ENCODE data around the gene YWHAH. TPM values are rescaled to one million over a fixed set of nuclear protein-coding genes. Genes with fewer than 3 reads are reported as not detected.

Gene YWHAH
- total RNA-seq, 2 donors from 2014 or later, result 47.9 to 92.0 TPM

GRCh38 chr22:31899669-31900068 lies 44.7 kb upstream of the YWHAH start:
- Histone ChIP-seq H3K4me1 (no peaks in the 10 kb centered on the region), H3K9me3 (no peaks in the 10 kb centered on the region), H3K27me3 (no peaks in the 10 kb centered on the region), H3K27ac (no peak overlapping the region), H3K4me3 (no peak overlapping the region), H3K36me3 (peaks cover 55% of the 10 kb centered on the region)
- no peak for DNase-seq (ENCODE audit: low spot score)
- no peak for TF ChIP-seq CTCF (IDR thresholded peaks at IDR 0.05)

- Histone ChIP-seq H3K9me3 (no peaks in the 10 kb centered on the region), H3K4me3 (no peak overlapping the region), H3K27ac (no peak overlapping the region), H3K4me1 (no peaks in the 10 kb centered on the region), H3K27me3 (no peaks in the 10 kb centered on the region), H3K36me3 (peaks cover 58% of the 10 kb centered on the region)
- no peak for DNase-seq (ENCODE audit: low spot score)
- TF ChIP-seq CTCF (IDR thresholded peaks at IDR 0.05), result no peak
Measured at GRCh38 chr22:31901388-31902137, 42.8 kb upstream of the YWHAH start.

GRCh38 chr22:31904651-31905050 lies 39.7 kb upstream of the YWHAH start:
- no peak overlapping the region for H3K27ac ChIP-seq
- H3K4me1 ChIP-seq, result no peaks in the 10 kb centered on the region
- H3K36me3 ChIP-seq, result peaks cover 40% of the 10 kb centered on the region
- TF ChIP-seq CTCF (IDR thresholded peaks at IDR 0.05), result no peak
- no peaks in the 10 kb centered on the region for H3K9me3 ChIP-seq
- no peaks in the 10 kb centered on the region for H3K27me3 ChIP-seq
- no peak for DNase-seq (ENCODE audit: low spot score)
- H3K4me3 ChIP-seq, result no peak overlapping the region

- H3K4me3 ChIP-seq, result no peak overlapping the region
- TF ChIP-seq CTCF (IDR thresholded peaks at IDR 0.05), result no peak
- H3K27me3 ChIP-seq, result no peaks in the 10 kb centered on the region
- H3K9me3 ChIP-seq, result no peaks in the 10 kb centered on the region
- no peak overlapping the region for H3K27ac ChIP-seq
- H3K36me3 ChIP-seq, result peaks cover 40% of the 10 kb centered on the region
- no peaks in the 10 kb centered on the region for H3K4me1 ChIP-seq
- DNase-seq (ENCODE audit: low spot score), result no peak
Measured at GRCh38 chr22:31905356-31905755, 39.0 kb upstream of the YWHAH start.

- TF ChIP-seq CTCF (IDR thresholded peaks at IDR 0.05), result no peak
- no peak overlapping the region for H3K4me3 ChIP-seq
- no peaks in the 10 kb centered on the region for H3K4me1 ChIP-seq
- no peaks in the 10 kb centered on the region for H3K9me3 ChIP-seq
- no peak for DNase-seq (ENCODE audit: low spot score)
- no peaks in the 10 kb centered on the region for H3K27me3 ChIP-seq
- no peak overlapping the region for H3K27ac ChIP-seq
- peaks cover 40% of the 10 kb centered on the region for H3K36me3 ChIP-seq
Measured at GRCh38 chr22:31906086-31906485, 38.2 kb upstream of the YWHAH start.

- no peak for DNase-seq (ENCODE audit: low spot score)
- Histone ChIP-seq H3K27me3 (no peaks in the 10 kb centered on the region), H3K4me3 (no peak overlapping the region), H3K36me3 (peaks cover 37% of the 10 kb centered on the region), H3K9me3 (no peaks in the 10 kb centered on the region), H3K4me1 (no peaks in the 10 kb centered on the region), H3K27ac (no peak overlapping the region)
- no peak for TF ChIP-seq CTCF (IDR thresholded peaks at IDR 0.05)
Measured at GRCh38 chr22:31906569-31906968, 37.8 kb upstream of the YWHAH start.
